Measurements from ENCODE around the gene ZNF106.

ZNF106 gene

GRCh38 chr15:42364529-42364928, 126.4 kb downstream of the ZNF106 start:
- no peak for DNase-seq

- no peak for DNase-seq
Observed at GRCh38 chr15:42363942-42364341, 127.0 kb downstream of the ZNF106 start.

GRCh38 chr15:42363487-42363886, 127.5 kb downstream of the ZNF106 start:
- no peak for DNase-seq
